Measurements from ENCODE around the gene CASTOR1. TPM values are rescaled to one million over a fixed set of nuclear protein-coding genes. Genes with fewer than 3 reads are reported as not detected.

Gene CASTOR1
- total RNA-seq, 1 experiment from 2014 or later, result 16.0 TPM

DNA sequence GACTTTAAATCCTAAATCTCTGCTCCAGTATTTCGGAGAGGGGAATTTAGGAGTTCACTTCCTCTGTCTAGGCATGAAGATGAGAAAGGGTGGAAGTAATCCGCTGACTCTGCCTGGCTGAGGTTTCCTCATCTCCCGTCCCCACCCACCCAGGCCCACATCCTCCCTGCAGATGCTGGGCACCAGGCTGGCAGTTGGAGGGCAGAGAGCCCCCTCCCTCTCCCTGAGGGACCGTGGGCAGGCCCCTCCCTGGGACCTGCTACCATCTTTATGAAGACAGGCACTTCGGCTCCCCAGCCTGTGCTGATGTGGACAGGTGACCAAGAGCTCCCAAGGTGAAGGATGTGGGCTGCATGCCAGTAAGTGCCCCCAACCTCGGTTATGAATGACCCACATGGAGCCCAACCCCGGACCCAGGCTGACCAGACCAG is 6.7 kb downstream of the CASTOR1 start (continued):
- TF ChIP-seq, protein P1, sequence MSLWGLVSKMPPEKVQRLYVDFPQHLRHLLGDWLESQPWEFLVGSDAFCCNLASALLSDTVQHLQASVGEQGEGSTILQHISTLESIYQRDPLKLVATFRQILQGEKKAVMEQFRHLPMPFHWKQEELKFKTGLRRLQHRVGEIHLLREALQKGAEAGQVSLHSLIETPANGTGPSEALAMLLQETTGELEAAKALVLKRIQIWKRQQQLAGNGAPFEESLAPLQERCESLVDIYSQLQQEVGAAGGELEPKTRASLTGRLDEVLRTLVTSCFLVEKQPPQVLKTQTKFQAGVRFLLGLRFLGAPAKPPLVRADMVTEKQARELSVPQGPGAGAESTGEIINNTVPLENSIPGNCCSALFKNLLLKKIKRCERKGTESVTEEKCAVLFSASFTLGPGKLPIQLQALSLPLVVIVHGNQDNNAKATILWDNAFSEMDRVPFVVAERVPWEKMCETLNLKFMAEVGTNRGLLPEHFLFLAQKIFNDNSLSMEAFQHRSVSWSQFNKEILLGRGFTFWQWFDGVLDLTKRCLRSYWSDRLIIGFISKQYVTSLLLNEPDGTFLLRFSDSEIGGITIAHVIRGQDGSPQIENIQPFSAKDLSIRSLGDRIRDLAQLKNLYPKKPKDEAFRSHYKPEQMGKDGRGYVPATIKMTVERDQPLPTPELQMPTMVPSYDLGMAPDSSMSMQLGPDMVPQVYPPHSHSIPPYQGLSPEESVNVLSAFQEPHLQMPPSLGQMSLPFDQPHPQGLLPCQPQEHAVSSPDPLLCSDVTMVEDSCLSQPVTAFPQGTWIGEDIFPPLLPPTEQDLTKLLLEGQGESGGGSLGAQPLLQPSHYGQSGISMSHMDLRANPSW (CRISPR knock-in tag; conservative IDR thresholded peaks at IDR 0.05; ENCODE audit: low read depth), result no peak
- no peak for TF ChIP-seq CREM (CRISPR knock-in tag; IDR thresholded peaks at IDR 0.05)
- TF ChIP-seq ELF4 (CRISPR knock-in tag; IDR thresholded peaks at IDR 0.05; ENCODE audit: low read depth), result no peak
- no peak for TF ChIP-seq ZNF232 (CRISPR knock-in tag; IDR thresholded peaks at IDR 0.05)
- TF ChIP-seq, protein P2, sequence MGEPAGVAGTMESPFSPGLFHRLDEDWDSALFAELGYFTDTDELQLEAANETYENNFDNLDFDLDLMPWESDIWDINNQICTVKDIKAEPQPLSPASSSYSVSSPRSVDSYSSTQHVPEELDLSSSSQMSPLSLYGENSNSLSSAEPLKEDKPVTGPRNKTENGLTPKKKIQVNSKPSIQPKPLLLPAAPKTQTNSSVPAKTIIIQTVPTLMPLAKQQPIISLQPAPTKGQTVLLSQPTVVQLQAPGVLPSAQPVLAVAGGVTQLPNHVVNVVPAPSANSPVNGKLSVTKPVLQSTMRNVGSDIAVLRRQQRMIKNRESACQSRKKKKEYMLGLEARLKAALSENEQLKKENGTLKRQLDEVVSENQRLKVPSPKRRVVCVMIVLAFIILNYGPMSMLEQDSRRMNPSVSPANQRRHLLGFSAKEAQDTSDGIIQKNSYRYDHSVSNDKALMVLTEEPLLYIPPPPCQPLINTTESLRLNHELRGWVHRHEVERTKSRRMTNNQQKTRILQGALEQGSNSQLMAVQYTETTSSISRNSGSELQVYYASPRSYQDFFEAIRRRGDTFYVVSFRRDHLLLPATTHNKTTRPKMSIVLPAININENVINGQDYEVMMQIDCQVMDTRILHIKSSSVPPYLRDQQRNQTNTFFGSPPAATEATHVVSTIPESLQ (CRISPR knock-in tag; IDR thresholded peaks at IDR 0.05), result no peak

DNA sequence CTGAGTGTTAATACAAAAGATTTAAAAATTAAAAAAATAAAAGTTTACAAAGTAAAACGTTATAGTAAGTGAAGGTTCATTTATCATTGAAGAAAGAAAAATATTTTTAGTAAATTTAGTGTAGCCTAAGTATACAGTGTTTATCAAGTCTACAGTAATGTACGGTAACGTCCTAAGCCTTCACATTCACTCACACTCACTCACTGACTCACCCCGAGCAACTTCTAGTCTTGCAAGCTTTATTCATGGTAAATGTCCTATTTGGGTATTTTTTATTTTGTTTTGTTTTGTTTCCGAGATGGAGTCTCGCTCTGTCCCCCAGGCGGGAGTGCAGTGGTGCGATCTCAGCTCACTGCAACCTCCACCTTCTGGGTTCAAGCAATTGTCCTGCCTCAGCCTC is 8.8 kb downstream of the CASTOR1 start:
- no peak overlapping the region for H3K4me3 Mint-ChIP-seq
- H3K36me3 Mint-ChIP-seq, result no peaks in the 10 kb centered on the region
- H3K4me1 Mint-ChIP-seq, result peaks cover 8% of the 10 kb centered on the region
- H3K9me3 Mint-ChIP-seq, result no peaks in the 10 kb centered on the region
- no peaks in the 10 kb centered on the region for H3K27me3 Mint-ChIP-seq (ENCODE audit: low read depth)
- ChIA-PET CTCF (interaction anchor here (1.2 to 1.6 kb wide), 3 partner anchors 17 to 82 kb away, joined by 3 to 9 read pairs (median 6); partner anchors contain the start of gene TBC1D10A), POLR2A (no interaction called here)
- H3K27ac Mint-ChIP-seq, result no peak overlapping the region
- TF ChIP-seq, protein P3, sequence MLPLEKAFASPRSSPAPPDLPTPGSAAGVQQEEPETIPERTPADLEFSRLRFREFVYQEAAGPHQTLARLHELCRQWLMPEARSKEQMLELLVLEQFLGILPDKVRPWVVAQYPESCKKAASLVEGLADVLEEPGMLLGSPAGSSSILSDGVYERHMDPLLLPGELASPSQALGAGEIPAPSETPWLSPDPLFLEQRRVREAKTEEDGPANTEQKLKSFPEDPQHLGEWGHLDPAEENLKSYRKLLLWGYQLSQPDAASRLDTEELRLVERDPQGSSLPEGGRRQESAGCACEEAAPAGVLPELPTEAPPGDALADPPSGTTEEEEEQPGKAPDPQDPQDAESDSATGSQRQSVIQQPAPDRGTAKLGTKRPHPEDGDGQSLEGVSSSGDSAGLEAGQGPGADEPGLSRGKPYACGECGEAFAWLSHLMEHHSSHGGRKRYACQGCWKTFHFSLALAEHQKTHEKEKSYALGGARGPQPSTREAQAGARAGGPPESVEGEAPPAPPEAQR (CRISPR knock-in tag; IDR thresholded peaks at IDR 0.05), result no peak
- TF ChIP-seq, protein P4, sequence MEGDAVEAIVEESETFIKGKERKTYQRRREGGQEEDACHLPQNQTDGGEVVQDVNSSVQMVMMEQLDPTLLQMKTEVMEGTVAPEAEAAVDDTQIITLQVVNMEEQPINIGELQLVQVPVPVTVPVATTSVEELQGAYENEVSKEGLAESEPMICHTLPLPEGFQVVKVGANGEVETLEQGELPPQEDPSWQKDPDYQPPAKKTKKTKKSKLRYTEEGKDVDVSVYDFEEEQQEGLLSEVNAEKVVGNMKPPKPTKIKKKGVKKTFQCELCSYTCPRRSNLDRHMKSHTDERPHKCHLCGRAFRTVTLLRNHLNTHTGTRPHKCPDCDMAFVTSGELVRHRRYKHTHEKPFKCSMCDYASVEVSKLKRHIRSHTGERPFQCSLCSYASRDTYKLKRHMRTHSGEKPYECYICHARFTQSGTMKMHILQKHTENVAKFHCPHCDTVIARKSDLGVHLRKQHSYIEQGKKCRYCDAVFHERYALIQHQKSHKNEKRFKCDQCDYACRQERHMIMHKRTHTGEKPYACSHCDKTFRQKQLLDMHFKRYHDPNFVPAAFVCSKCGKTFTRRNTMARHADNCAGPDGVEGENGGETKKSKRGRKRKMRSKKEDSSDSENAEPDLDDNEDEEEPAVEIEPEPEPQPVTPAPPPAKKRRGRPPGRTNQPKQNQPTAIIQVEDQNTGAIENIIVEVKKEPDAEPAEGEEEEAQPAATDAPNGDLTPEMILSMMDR (IDR thresholded peaks at IDR 0.05), result no peak
- TF ChIP-seq ESRRA (CRISPR knock-in tag; IDR thresholded peaks at IDR 0.05; ENCODE audit: borderline replicate concordance) (no peak), CBFB (CRISPR knock-in tag; IDR thresholded peaks at IDR 0.05; ENCODE audit: low read depth) (no peak), NFYB (CRISPR knock-in tag; conservative IDR thresholded peaks at IDR 0.05; ENCODE audit: low read depth) (no peak), CREB1 (CRISPR knock-in tag; IDR thresholded peaks at IDR 0.05) (no peak), JUN (CRISPR knock-in tag; IDR thresholded peaks at IDR 0.05) (no peak), TEAD4 (CRISPR knock-in tag; IDR thresholded peaks at IDR 0.05) (no peak), ZNF263 (CRISPR knock-in tag; IDR thresholded peaks at IDR 0.05; ENCODE audit: low read depth) (no peak), SP1 (CRISPR knock-in tag; conservative IDR thresholded peaks at IDR 0.05) (no peak), GTF2I (CRISPR knock-in tag; conservative IDR thresholded peaks at IDR 0.05) (no peak), NFE2L1 (CRISPR knock-in tag; IDR thresholded peaks at IDR 0.05) (no peak), RELA (CRISPR knock-in tag; IDR thresholded peaks at IDR 0.05; ENCODE audit: borderline replicate concordance) (no peak)
- TF ChIP-seq, protein P5, sequence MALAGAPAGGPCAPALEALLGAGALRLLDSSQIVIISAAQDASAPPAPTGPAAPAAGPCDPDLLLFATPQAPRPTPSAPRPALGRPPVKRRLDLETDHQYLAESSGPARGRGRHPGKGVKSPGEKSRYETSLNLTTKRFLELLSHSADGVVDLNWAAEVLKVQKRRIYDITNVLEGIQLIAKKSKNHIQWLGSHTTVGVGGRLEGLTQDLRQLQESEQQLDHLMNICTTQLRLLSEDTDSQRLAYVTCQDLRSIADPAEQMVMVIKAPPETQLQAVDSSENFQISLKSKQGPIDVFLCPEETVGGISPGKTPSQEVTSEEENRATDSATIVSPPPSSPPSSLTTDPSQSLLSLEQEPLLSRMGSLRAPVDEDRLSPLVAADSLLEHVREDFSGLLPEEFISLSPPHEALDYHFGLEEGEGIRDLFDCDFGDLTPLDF (CRISPR knock-in tag; IDR thresholded peaks at IDR 0.05), result no peak
- TF ChIP-seq, protein P6, sequence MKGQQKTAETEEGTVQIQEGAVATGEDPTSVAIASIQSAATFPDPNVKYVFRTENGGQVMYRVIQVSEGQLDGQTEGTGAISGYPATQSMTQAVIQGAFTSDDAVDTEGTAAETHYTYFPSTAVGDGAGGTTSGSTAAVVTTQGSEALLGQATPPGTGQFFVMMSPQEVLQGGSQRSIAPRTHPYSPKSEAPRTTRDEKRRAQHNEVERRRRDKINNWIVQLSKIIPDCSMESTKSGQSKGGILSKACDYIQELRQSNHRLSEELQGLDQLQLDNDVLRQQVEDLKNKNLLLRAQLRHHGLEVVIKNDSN (CRISPR knock-in tag; IDR thresholded peaks at IDR 0.05), result no peak
- TF ChIP-seq, protein P7, sequence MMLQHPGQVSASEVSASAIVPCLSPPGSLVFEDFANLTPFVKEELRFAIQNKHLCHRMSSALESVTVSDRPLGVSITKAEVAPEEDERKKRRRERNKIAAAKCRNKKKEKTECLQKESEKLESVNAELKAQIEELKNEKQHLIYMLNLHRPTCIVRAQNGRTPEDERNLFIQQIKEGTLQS (CRISPR knock-in tag; conservative IDR thresholded peaks at IDR 0.05), result no peak
- no peak for DNase-seq (ENCODE audit: low spot score)
- no peak for ATAC-seq
